Neural cell (in vitro differentiated cells): Measurements from ENCODE around the gene TTC23. TPM values are rescaled to one million over a fixed set of nuclear protein-coding genes. Genes with fewer than 3 reads are reported as not detected.

ENCODE experiments used
- H2AFZ ChIP-seq: fragments of 200-600, 300-800 bp; sonication (generic), shearing (Covaris generic); 2 replicates; pipeline ENCODE4 v1.6.0; 2014; ENCODE audit warnings: low read depth, mild to moderate bottlenecking, antibody characterized with exemption, low read length, moderate library complexity
- H3F3A ChIP-seq: fragments of 200-600 bp; shearing (Covaris generic); 2 replicates; pipeline ENCODE4 v1.6.1; 2016; ENCODE audit warnings: mild to moderate bottlenecking, moderate library complexity, mixed read lengths, antibody characterized with exemption, low read length; ENCODE audit not compliant: insufficient read depth, poor library complexity, severe bottlenecking
- H3K27ac ChIP-seq: fragments of 200-600, 300-800 bp; sonication (generic), shearing (Covaris generic); 2 replicates; pipeline ENCODE4 v1.5.1; 2014; ENCODE audit warnings: mild to moderate bottlenecking, low read length, moderate library complexity
- H3K27me3 ChIP-seq: fragments of 300-800, 200-600 bp; sonication (generic), shearing (Covaris generic); 2 replicates; pipeline ENCODE4 v1.6.0; 2014; ENCODE audit warnings: mild to moderate bottlenecking, low read depth, low read length, moderate library complexity; ENCODE audit not compliant: insufficient read depth
- H3K36me3 ChIP-seq: fragments of 300-800, 200-600 bp; sonication (generic), shearing (Covaris generic); 2 replicates; pipeline ENCODE4 v1.5.1; 2014; ENCODE audit warnings: mild to moderate bottlenecking, antibody characterized with exemption, low read length, moderate library complexity; ENCODE audit not compliant: insufficient read depth
- H3K4me2 ChIP-seq: fragments of 300-800, 200-600 bp; sonication (generic), shearing (Covaris generic); 2 replicates; pipeline ENCODE4 v1.6.0; 2014; ENCODE audit warnings: mild to moderate bottlenecking, low read length
- H3K4me3 ChIP-seq: fragments of 300-800, 200-600 bp; sonication (generic), shearing (Covaris generic); 2 replicates; pipeline ENCODE4 v1.5.1; 2014; ENCODE audit warnings: mild to moderate bottlenecking, low read length, moderate library complexity
- H3K79me2 ChIP-seq: fragments of 200-600 bp; shearing (Covaris generic); replicated peaks from 2 replicates; pipeline ENCODE4 v1.6.0; 2014; ENCODE audit warnings: mild to moderate bottlenecking, low read length, moderate library complexity; ENCODE audit not compliant: insufficient read depth
- H3K9ac ChIP-seq: fragments of 300-800, 200-600 bp; sonication (generic), shearing (Covaris generic); 2 replicates; pipeline ENCODE4 v1.6.1; 2016; ENCODE audit warnings: mild to moderate bottlenecking, low read length, mixed read lengths
- H3K9me2 ChIP-seq: fragments of 200-600 bp; shearing (Covaris generic); 2 replicates; pipeline ENCODE4 v1.6.1; 2016; ENCODE audit warnings: mild to moderate bottlenecking, low read length, mixed read lengths; ENCODE audit not compliant: insufficient read depth
- H3K9me3 ChIP-seq: fragments of 200-600, 300-800 bp; sonication (generic), shearing (Covaris generic); 2 replicates; pipeline ENCODE4 v1.6.1; 2016; ENCODE audit warnings: mild to moderate bottlenecking, mixed run types, low read length, moderate library complexity, mixed read lengths
- H4K20me1 ChIP-seq: fragments of 200-600 bp; shearing (Covaris generic); 2 replicates; pipeline ENCODE4 v1.6.1; 2016; ENCODE audit warnings: mild to moderate bottlenecking, mixed run types; ENCODE audit not compliant: insufficient read depth
- EP300 ChIP-seq: fragments of 450-650 bp; conservative IDR thresholded peaks from 2 replicates; pipeline ENCODE4 v1.6.1; 2014; ENCODE audit warnings: antibody characterized with exemption, mild to moderate bottlenecking, moderate library complexity; ENCODE audit not compliant: poor library complexity, severe bottlenecking
- EZH2 ChIP-seq: fragments of 200-600, 300-800 bp; shearing (Covaris generic), sonication (generic); IDR thresholded peaks from 2 replicates; pipeline ENCODE4 v1.6.1; 2014; ENCODE audit warnings: antibody characterized with exemption, low read length, borderline replicate concordance, mild to moderate bottlenecking; ENCODE audit not compliant: insufficient read depth, poor library complexity, severe bottlenecking
- MXI1 ChIP-seq: fragments of 450-650 bp; conservative IDR thresholded peaks from 2 replicates; pipeline ENCODE4 v1.6.1; 2014; ENCODE audit warnings: antibody characterized with exemption, mild to moderate bottlenecking; ENCODE audit not compliant: poor library complexity, severe bottlenecking
- POLR2AphosphoS5 ChIP-seq: IDR thresholded peaks from 2 replicates; pipeline ENCODE4 v1.6.1; 2012
- RAD21 ChIP-seq: fragments of 450-650 bp; conservative IDR thresholded peaks from 2 replicates; pipeline ENCODE4 v1.6.1; 2014; ENCODE audit warnings: antibody characterized with exemption, mild to moderate bottlenecking, moderate library complexity
- REST ChIP-seq: IDR thresholded peaks from 2 replicates; pipeline ENCODE4 v1.6.1; 2012; ENCODE audit warnings: borderline replicate concordance
- SMC3 ChIP-seq: fragments of 450-650 bp; conservative IDR thresholded peaks from 2 replicates; pipeline ENCODE4 v1.6.1; 2014; ENCODE audit warnings: antibody characterized with exemption, mild to moderate bottlenecking, moderate library complexity; ENCODE audit not compliant: poor library complexity
- TAF1 ChIP-seq: IDR thresholded peaks from 2 replicates; pipeline ENCODE4 v1.6.1; 2012; ENCODE audit warnings: low read depth
- polyA plus RNA-seq: library from polyadenylated mRNA; depleted of rRNA; stranded (reverse); fragments of >200 nt; gene quantifications from 2 replicates; pipeline ENCODE4 v1.2.3, GENCODE V29; 2014
- TF ChIP-seq, protein P1 (sequence below): fragments of 450-650 bp; IDR thresholded peaks from 2 replicates; pipeline ENCODE4 v1.5.1; 2014; ENCODE audit warnings: antibody characterized with exemption, mild to moderate bottlenecking, moderate library complexity; ENCODE audit not compliant: poor library complexity, severe bottlenecking

The TTC23 gene
- polyA plus RNA-seq, 1 donor from 2014 or later: 6.2 TPM

GRCh38 chr15:99109555-99110021 lies 139.8 kb downstream of the TTC23 start:
- Histone ChIP-seq H3K79me2 (no peaks in the 10 kb centered on the region), H2AFZ (no peak overlapping the region), H3K9me3 (no peaks in the 10 kb centered on the region), H3K36me3 (no peaks in the 10 kb centered on the region), H3K9ac (no peak overlapping the region), H3K27me3 (peaks cover 9% of the 10 kb centered on the region), H3K4me3 (no peak overlapping the region), H3K9me2 (no peaks in the 10 kb centered on the region), H3K27ac (no peak overlapping the region), H4K20me1 (no peaks in the 10 kb centered on the region), H3F3A (no peaks in the 10 kb centered on the region), H3K4me2 (no peak overlapping the region)
- TF ChIP-seq EZH2 (no peak), POLR2AphosphoS5 (no peak), MXI1 (no peak), SMC3 (no peak), TAF1 (no peak), EP300 (no peak)
- TF ChIP-seq, protein P1, sequence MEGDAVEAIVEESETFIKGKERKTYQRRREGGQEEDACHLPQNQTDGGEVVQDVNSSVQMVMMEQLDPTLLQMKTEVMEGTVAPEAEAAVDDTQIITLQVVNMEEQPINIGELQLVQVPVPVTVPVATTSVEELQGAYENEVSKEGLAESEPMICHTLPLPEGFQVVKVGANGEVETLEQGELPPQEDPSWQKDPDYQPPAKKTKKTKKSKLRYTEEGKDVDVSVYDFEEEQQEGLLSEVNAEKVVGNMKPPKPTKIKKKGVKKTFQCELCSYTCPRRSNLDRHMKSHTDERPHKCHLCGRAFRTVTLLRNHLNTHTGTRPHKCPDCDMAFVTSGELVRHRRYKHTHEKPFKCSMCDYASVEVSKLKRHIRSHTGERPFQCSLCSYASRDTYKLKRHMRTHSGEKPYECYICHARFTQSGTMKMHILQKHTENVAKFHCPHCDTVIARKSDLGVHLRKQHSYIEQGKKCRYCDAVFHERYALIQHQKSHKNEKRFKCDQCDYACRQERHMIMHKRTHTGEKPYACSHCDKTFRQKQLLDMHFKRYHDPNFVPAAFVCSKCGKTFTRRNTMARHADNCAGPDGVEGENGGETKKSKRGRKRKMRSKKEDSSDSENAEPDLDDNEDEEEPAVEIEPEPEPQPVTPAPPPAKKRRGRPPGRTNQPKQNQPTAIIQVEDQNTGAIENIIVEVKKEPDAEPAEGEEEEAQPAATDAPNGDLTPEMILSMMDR: no peak

GRCh38 chr15:99108993-99109392 lies 140.4 kb downstream of the TTC23 start:
- TF ChIP-seq MXI1: no peak
- no peak for TF ChIP-seq RAD21
- no peak for TF ChIP-seq EP300
- TF ChIP-seq POLR2AphosphoS5: no peak
- TF ChIP-seq TAF1: no peak
- Histone ChIP-seq H3K79me2 (no peaks in the 10 kb centered on the region), H2AFZ (no peak overlapping the region), H3K27me3 (peaks cover 9% of the 10 kb centered on the region), H3K36me3 (no peaks in the 10 kb centered on the region), H4K20me1 (no peaks in the 10 kb centered on the region), H3K9ac (no peak overlapping the region), H3K9me3 (no peaks in the 10 kb centered on the region), H3K4me2 (no peak overlapping the region), H3K9me2 (no peaks in the 10 kb centered on the region), H3K27ac (no peak overlapping the region), H3K4me3 (no peak overlapping the region), H3F3A (no peaks in the 10 kb centered on the region)

DNA sequence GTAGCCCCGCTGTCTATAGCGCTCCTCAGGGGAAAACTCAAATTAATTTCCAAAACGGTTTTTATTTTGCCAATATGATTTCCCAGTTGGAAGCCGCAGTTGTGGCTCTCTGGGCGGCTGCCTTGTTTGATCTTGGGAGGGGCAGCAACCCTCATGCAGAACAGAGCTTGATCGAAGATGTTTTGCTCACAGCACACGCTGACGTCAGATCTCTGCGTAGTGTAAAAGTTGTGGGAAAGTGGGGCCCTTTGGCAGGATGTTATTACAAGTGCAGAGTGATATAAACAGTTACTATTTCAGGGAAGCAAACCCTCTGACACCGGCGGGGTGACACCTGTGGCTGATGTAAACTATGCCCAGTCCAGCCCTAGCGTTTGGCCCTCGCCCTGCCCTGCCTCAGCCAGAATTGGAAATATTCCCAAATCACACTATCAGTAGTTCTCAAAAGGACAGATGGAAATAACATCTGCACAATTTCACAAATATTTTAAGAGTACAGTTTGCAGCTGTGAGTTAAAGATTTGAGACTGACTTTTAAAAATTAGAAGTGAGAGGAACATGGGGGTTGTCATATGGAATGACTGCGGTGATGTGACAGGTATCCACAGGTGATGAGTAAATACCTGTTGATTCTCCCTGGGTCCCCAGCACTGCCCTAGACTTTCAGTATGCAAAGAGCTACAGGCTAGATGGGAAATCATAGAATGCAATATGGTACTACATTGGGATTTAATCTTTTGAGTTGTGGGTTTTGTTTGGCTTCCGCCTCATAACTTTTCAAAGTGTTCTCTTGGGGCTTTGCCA lies 142.8 kb downstream of the TTC23 start:
- H3K9me2 ChIP-seq: no peaks in the 10 kb centered on the region
- no peaks in the 10 kb centered on the region for H3F3A ChIP-seq
- TF ChIP-seq POLR2AphosphoS5 (no peak), EP300 (no peak), REST (no peak), MXI1 (no peak), RAD21 (no peak), TAF1 (no peak), EZH2 (no peak), SMC3 (no peak)
- TF ChIP-seq, protein P1: no peak
- H3K9ac ChIP-seq: peak overlapping the region; percentile 63
- H3K4me2 ChIP-seq: peak overlapping the region; percentile 68
- no peaks in the 10 kb centered on the region for H3K79me2 ChIP-seq
- no peaks in the 10 kb centered on the region for H3K36me3 ChIP-seq
- no peaks in the 10 kb centered on the region for H3K9me3 ChIP-seq
- H3K27me3 ChIP-seq: peaks cover 9% of the 10 kb centered on the region
- peak overlapping the region; percentile 95 for H3K4me3 ChIP-seq
- H4K20me1 ChIP-seq: no peaks in the 10 kb centered on the region
- no peak overlapping the region for H2AFZ ChIP-seq
- no peak overlapping the region for H3K27ac ChIP-seq
